HFFc6 (cell line): ENCODE measurements around the gene DPYD. TPM values are rescaled to one million over a fixed set of nuclear protein-coding genes. Genes with fewer than 3 reads are reported as not detected.

Experiments
- DNase-seq: peaks from one replicate; pipeline ENCODE4 v3.0.0-alpha.2; 2018
- H3K27ac Mint-ChIP-seq: 2 replicates; pipeline ENCODE4 v1.8.0; 2020; ENCODE audit warnings: mild to moderate bottlenecking, mixed read lengths
- H3K27me3 Mint-ChIP-seq: 2 replicates; pipeline ENCODE4 v1.8.0; 2021; ENCODE audit warnings: mild to moderate bottlenecking, moderate library complexity, mixed read lengths; ENCODE audit not compliant: insufficient read depth
- H3K36me3 Mint-ChIP-seq: 2 replicates; pipeline ENCODE4 v1.8.0; 2021; ENCODE audit warnings: low read depth, mixed read lengths
- H3K4me1 Mint-ChIP-seq: 2 replicates; pipeline ENCODE4 v1.8.0; 2020; ENCODE audit warnings: low read depth, mixed read lengths
- H3K4me3 Mint-ChIP-seq: 2 replicates; pipeline ENCODE4 v1.8.0; 2020; ENCODE audit warnings: mild to moderate bottlenecking, moderate library complexity, mixed read lengths
- H3K9me3 Mint-ChIP-seq: 2 replicates; pipeline ENCODE4 v1.8.0; 2020; ENCODE audit warnings: mild to moderate bottlenecking, mixed read lengths
- CTCF ChIP-seq: fragments of 200-600 bp; sonication (generic); IDR thresholded peaks from 2 replicates; pipeline ENCODE4 v1.5.0; 2021; ENCODE audit warnings: antibody characterized with exemption, mild to moderate bottlenecking
- total RNA-seq, 6 experiments: library from RNA; stranded (reverse); fragmentation: NEBNext Ultra II Directional; extraction: Animal tissue kit (Norgen Biotek cat#: 25700); gene quantifications; 2 replicates in 1 of 6; 3 replicates in 5 of 6; pipeline ENCODE4 v1.2.3, GENCODE V29; 2021

The DPYD gene
- total RNA-seq, 6 experiments from 2014 or later = 37.0 to 77.8 (median 67.9) TPM

DNA sequence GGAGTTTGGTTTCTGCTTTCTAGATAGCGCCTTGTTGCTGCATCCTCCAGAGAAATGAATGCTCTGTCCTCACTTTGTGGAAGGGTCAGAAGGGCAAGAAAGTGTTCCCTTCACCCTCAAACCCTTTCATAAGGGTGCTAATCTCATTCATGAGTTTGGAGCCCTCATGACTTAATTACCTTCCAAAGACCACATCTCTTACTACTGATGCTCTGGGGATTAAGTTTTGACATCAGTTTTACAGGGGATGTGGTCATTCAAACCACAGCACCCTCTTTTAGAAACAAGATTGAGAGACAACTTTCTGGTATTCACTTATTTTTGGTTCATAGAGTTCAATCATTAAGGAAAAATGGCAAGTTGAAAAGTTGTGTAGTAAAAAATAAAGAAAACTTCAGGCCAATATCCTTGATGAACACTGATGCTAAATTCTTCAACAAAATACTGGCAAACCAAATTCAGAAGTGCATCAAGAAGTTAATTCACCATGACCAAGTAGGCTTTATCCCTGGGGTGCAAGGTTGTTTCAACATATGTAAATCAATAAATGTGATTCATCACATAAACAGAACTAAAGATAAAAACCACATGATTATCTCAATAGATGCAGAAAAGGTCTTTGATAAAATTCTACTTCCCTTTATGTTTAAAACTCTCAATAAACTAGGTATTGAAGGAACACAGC lies 757.1 kb downstream of the DPYD start:
- TF ChIP-seq CTCF = no peak
- Mint-ChIP-seq H3K9me3 (no peaks in the 10 kb centered on the region; the same call in 1 of the 2 replicates), H3K27ac (peak overlapping the region; percentile 8; the same call in 1 of the 2 replicates), H3K4me1 (peaks cover 19% of the 10 kb centered on the region), H3K36me3 (peaks cover 15% of the 10 kb centered on the region), H3K27me3 (no peaks in the 10 kb centered on the region), H3K4me3 (no peak overlapping the region)
- no peak for DNase-seq

DNA sequence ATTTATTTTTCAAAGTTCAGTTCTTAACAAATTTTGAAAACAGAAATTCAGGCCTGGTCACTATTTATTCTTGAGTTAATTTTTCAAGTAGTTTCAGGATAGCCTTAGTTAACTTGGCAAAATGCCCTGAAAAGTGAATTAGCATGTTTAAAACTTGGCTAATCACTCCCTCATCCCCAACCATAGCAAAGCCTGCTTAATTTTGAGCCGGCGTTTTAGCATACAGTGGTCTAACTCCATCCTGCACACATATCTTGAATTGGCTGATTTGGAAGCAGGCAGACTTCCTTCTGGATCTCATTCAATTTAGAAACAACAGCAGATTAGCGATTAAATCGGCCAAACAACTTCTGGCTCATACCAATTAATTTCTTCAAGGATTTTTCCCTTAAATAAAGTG lies 760.0 kb downstream of the DPYD start:
- Mint-ChIP-seq H3K4me3 (no peak overlapping the region), H3K4me1 (peaks cover 19% of the 10 kb centered on the region), H3K27ac (no peak overlapping the region; the same call in 1 of the 2 replicates), H3K9me3 (no peaks in the 10 kb centered on the region; the same call in 1 of the 2 replicates), H3K36me3 (peaks cover 22% of the 10 kb centered on the region), H3K27me3 (no peaks in the 10 kb centered on the region)
- no peak for DNase-seq
- no peak for TF ChIP-seq CTCF

DNA sequence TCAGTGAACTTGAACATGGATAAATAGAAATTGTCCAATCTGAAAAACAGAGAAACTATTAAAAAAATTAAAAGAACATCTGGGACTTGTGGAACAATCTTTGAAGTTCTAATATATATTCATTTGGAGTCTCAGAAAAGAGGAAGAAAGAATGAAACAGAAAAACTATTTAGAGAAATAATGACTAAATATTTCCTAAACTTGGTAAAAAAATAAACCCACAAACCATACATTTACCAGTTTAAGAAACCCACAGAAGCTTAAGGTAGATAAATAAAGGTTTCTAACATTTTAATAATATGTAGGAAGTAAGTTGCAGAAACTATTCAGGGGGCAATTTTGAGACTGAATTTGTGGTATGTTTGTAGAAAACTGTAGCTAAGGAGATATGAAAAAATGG lies 761.5 kb downstream of the DPYD start:
- no peaks in the 10 kb centered on the region for H3K27me3 Mint-ChIP-seq
- H3K4me3 Mint-ChIP-seq = no peak overlapping the region

DNA sequence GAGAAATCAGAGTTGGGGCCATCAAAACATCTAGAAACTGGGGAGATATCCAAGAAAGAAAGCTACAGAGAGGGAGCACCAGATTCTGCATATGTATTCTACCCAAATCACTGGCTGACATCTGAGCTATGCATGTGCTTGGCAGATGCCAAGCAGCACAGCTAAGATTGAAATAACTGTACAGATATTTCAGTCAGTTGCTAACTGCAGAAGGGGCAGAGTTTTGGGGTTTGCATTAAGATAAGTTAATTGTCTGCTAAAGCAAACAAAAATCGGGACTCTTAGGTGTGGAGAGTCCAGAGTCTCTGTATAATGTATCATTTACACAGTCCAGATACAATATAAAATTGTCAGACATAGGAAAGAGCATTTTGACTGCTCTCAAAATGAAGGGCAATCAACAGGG lies 762.1 kb downstream of the DPYD start:
- Mint-ChIP-seq H3K36me3 (peaks cover 28% of the 10 kb centered on the region), H3K9me3 (no peaks in the 10 kb centered on the region), H3K27me3 (no peaks in the 10 kb centered on the region), H3K4me1 (peaks cover 9% of the 10 kb centered on the region; the same call in 1 of the 2 replicates), H3K27ac (no peak overlapping the region), H3K4me3 (no peak overlapping the region)
- no peak for TF ChIP-seq CTCF
- DNase-seq = no peak

More for the DNA sequence above, 761.5 kb downstream of the DPYD start:
- TF ChIP-seq CTCF = no peak
- DNase-seq = no peak
- Mint-ChIP-seq H3K27ac (no peak overlapping the region), H3K36me3 (peaks cover 28% of the 10 kb centered on the region), H3K9me3 (no peaks in the 10 kb centered on the region; the same call in 1 of the 2 replicates), H3K4me1 (peaks cover 15% of the 10 kb centered on the region)

GRCh38 chr1:97157991-97158390 lies 762.8 kb downstream of the DPYD start:
- TF ChIP-seq CTCF = no peak
- Mint-ChIP-seq H3K27ac (no peak overlapping the region), H3K9me3 (no peaks in the 10 kb centered on the region), H3K27me3 (no peaks in the 10 kb centered on the region), H3K4me1 (peaks cover 6% of the 10 kb centered on the region; the same call in 1 of the 2 replicates), H3K4me3 (no peak overlapping the region), H3K36me3 (peaks cover 29% of the 10 kb centered on the region; the same call in 1 of the 2 replicates)
- no peak for DNase-seq
